ENCODE data around the gene CRY2.

- TF ChIP-seq, protein P1, sequence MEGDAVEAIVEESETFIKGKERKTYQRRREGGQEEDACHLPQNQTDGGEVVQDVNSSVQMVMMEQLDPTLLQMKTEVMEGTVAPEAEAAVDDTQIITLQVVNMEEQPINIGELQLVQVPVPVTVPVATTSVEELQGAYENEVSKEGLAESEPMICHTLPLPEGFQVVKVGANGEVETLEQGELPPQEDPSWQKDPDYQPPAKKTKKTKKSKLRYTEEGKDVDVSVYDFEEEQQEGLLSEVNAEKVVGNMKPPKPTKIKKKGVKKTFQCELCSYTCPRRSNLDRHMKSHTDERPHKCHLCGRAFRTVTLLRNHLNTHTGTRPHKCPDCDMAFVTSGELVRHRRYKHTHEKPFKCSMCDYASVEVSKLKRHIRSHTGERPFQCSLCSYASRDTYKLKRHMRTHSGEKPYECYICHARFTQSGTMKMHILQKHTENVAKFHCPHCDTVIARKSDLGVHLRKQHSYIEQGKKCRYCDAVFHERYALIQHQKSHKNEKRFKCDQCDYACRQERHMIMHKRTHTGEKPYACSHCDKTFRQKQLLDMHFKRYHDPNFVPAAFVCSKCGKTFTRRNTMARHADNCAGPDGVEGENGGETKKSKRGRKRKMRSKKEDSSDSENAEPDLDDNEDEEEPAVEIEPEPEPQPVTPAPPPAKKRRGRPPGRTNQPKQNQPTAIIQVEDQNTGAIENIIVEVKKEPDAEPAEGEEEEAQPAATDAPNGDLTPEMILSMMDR (IDR thresholded peaks at IDR 0.05; ENCODE audit: low read depth, low read length): no peak
- no peak for TF ChIP-seq EZH2phosphoT487 (IDR thresholded peaks at IDR 0.05; ENCODE audit: low read depth)
Observed at GRCh38 chr11:45830596-45830995, 16.7 kb upstream of the CRY2 start.
